Measurements from ENCODE around the gene GALNT6.

The GALNT6 gene

DNA sequence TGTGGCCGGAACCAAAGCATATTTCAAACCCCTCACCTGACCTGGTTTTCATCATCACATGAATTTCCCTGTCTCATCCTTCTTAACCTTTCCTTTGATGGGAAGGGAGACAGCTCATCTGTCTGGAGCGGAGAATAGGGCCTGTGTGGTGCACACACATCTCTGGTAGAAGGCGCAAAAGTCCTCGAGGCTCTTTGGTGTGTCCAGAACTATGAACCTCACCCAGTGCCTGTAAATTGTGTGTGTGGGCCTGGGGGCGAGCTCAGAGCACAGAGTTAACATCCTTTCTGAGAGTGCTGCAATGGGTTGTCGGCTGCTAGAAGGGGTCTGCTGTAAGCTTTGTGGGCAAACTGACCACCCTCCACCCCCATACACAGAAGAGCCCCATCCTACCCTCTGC, 749 bp downstream of the GALNT6 start:
- no peak overlapping the region for H3K4me3 ChIP-seq (ENCODE audit: low read depth in 1 of 2, low read length in 2 of 2)
- H3K27me3 ChIP-seq (ENCODE audit: control insufficient read depth in 1 of 2, insufficient read depth in 2 of 2, low read length in 2 of 2), result peaks cover 0 to 30% of the 10 kb centered on the region in 2 donors
- no peak overlapping the region for H3K9ac ChIP-seq (ENCODE audit: low read length)
- H3K27ac ChIP-seq (ENCODE audit: low read depth, low read length), result no peak overlapping the region
- peaks cover 4% of the 10 kb centered on the region for H3K4me1 ChIP-seq (ENCODE audit: insufficient read depth, low read length)
- H3K36me3 ChIP-seq (ENCODE audit: insufficient read depth, low read length), result no peaks in the 10 kb centered on the region
- no peaks in the 10 kb centered on the region for H3K9me3 ChIP-seq (ENCODE audit: low read length)

GRCh38 chr12:51389302-51389999, 1.8 kb downstream of the GALNT6 start:
- H3K4me1 ChIP-seq (ENCODE audit: insufficient read depth, low read length), result peaks cover 4% of the 10 kb centered on the region
- H3K9ac ChIP-seq (ENCODE audit: low read length), result no peak overlapping the region
- H3K36me3 ChIP-seq (ENCODE audit: insufficient read depth, low read length), result no peaks in the 10 kb centered on the region
- H3K27me3 ChIP-seq (ENCODE audit: control insufficient read depth in 1 of 2, insufficient read depth in 2 of 2, low read length in 2 of 2), result peaks cover 0 to 30% of the 10 kb centered on the region in 2 donors
- H3K27ac ChIP-seq (ENCODE audit: low read depth, low read length), result no peak overlapping the region
- no peaks in the 10 kb centered on the region for H3K9me3 ChIP-seq (ENCODE audit: low read length)
- no peak overlapping the region for H3K4me3 ChIP-seq (ENCODE audit: low read depth in 1 of 2, low read length in 2 of 2)

- no peak overlapping the region for H3K27ac ChIP-seq (ENCODE audit: low read depth, low read length)
- H3K27me3 ChIP-seq (ENCODE audit: control insufficient read depth in 1 of 2, insufficient read depth in 2 of 2, low read length in 2 of 2), result peaks cover 0 to 30% of the 10 kb centered on the region in 2 donors
- no peaks in the 10 kb centered on the region for H3K36me3 ChIP-seq (ENCODE audit: insufficient read depth, low read length)
- H3K4me3 ChIP-seq (ENCODE audit: low read depth in 1 of 2, low read length in 2 of 2), result no peak overlapping the region
- H3K9ac ChIP-seq (ENCODE audit: low read length), result no peak overlapping the region
- no peaks in the 10 kb centered on the region for H3K9me3 ChIP-seq (ENCODE audit: low read length)
- peaks cover 4% of the 10 kb centered on the region for H3K4me1 ChIP-seq (ENCODE audit: insufficient read depth, low read length)
Measured at GRCh38 chr12:51388846-51389245, 2.4 kb downstream of the GALNT6 start.

GRCh38 chr12:51388069-51388799, 3.0 kb downstream of the GALNT6 start:
- Histone ChIP-seq H3K36me3 (ENCODE audit: insufficient read depth, low read length) (no peaks in the 10 kb centered on the region), H3K27ac (ENCODE audit: low read depth, low read length) (no peak overlapping the region), H3K4me3 (ENCODE audit: low read depth in 1 of 2, low read length in 2 of 2) (no peak overlapping the region), H3K9ac (ENCODE audit: low read length) (no peak overlapping the region), H3K27me3 (ENCODE audit: control insufficient read depth in 1 of 2, insufficient read depth in 2 of 2, low read length in 2 of 2) (peaks cover 0 to 27% of the 10 kb centered on the region in 2 donors), H3K9me3 (ENCODE audit: low read length) (no peaks in the 10 kb centered on the region), H3K4me1 (ENCODE audit: insufficient read depth, low read length) (peaks cover 4% of the 10 kb centered on the region)

- H3K9me3 ChIP-seq (ENCODE audit: low read length), result no peaks in the 10 kb centered on the region
- no peaks in the 10 kb centered on the region for H3K4me1 ChIP-seq (ENCODE audit: insufficient read depth, low read length)
- H3K4me3 ChIP-seq (ENCODE audit: low read depth in 1 of 2, low read length in 2 of 2), result no peak overlapping the region
- peaks cover 0 to 9% of the 10 kb centered on the region in 2 donors for H3K27me3 ChIP-seq (ENCODE audit: control insufficient read depth in 1 of 2, insufficient read depth in 2 of 2, low read length in 2 of 2)
- H3K27ac ChIP-seq (ENCODE audit: low read depth, low read length), result no peak overlapping the region
- no peaks in the 10 kb centered on the region for H3K36me3 ChIP-seq (ENCODE audit: insufficient read depth, low read length)
- no peak overlapping the region for H3K9ac ChIP-seq (ENCODE audit: low read length)
Measured at GRCh38 chr12:51386351-51386750, 4.9 kb downstream of the GALNT6 start.

DNA sequence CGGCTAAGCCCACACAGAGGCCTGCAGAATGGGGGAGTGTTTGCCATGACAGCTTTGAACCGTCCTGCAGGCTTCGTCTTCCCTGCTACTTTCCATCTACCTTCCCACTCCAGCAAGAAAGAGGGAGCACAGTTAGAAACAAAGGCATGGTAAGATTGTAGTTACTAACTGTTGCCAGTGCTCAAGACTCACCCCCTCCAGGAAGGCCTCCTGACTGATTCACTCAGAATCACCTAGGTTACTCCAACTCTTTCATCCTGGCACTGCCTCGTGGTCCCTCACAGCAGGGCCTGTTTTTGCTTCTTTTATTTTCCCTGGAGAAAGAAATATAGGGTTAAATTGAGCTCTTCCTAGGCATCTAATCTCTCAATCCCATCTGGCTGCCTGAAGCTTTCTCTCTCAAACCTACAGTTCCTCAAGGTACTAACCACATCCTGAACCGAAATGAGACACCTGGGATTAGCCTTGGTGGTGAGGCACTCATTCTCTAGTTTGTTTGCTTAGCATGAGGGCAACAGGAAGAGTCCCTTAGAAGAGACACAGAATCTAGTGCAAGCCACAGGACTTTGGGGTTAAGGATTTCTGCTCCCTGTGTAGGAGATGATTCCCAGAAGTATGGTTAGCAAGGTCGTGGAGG, 7.8 kb downstream of the GALNT6 start:
- Histone ChIP-seq H3K4me3 (ENCODE audit: low read depth in 1 of 2, low read length in 2 of 2) (no peak overlapping the region), H3K9ac (ENCODE audit: low read length) (no peak overlapping the region)

GRCh38 chr12:51382173-51382572, 9.0 kb downstream of the GALNT6 start:
- Histone ChIP-seq H3K4me3 (ENCODE audit: low read depth in 1 of 2, low read length in 2 of 2) (no peak overlapping the region), H3K27me3 (ENCODE audit: control insufficient read depth in 1 of 2, insufficient read depth in 2 of 2, low read length in 2 of 2) (no peaks in the 10 kb centered on the region), H3K27ac (ENCODE audit: low read depth, low read length) (no peak overlapping the region), H3K36me3 (ENCODE audit: insufficient read depth, low read length) (no peaks in the 10 kb centered on the region), H3K9me3 (ENCODE audit: low read length) (no peaks in the 10 kb centered on the region), H3K9ac (ENCODE audit: low read length) (no peak overlapping the region), H3K4me1 (ENCODE audit: insufficient read depth, low read length) (no peaks in the 10 kb centered on the region)

More for the DNA sequence above, 7.8 kb downstream of the GALNT6 start:
- Histone ChIP-seq H3K4me1 (ENCODE audit: insufficient read depth, low read length) (no peaks in the 10 kb centered on the region), H3K27ac (ENCODE audit: low read depth, low read length) (no peak overlapping the region), H3K27me3 (ENCODE audit: control insufficient read depth in 1 of 2, insufficient read depth in 2 of 2, low read length in 2 of 2) (no peaks in the 10 kb centered on the region), H3K9me3 (ENCODE audit: low read length) (no peaks in the 10 kb centered on the region), H3K36me3 (ENCODE audit: insufficient read depth, low read length) (no peaks in the 10 kb centered on the region)

DNA sequence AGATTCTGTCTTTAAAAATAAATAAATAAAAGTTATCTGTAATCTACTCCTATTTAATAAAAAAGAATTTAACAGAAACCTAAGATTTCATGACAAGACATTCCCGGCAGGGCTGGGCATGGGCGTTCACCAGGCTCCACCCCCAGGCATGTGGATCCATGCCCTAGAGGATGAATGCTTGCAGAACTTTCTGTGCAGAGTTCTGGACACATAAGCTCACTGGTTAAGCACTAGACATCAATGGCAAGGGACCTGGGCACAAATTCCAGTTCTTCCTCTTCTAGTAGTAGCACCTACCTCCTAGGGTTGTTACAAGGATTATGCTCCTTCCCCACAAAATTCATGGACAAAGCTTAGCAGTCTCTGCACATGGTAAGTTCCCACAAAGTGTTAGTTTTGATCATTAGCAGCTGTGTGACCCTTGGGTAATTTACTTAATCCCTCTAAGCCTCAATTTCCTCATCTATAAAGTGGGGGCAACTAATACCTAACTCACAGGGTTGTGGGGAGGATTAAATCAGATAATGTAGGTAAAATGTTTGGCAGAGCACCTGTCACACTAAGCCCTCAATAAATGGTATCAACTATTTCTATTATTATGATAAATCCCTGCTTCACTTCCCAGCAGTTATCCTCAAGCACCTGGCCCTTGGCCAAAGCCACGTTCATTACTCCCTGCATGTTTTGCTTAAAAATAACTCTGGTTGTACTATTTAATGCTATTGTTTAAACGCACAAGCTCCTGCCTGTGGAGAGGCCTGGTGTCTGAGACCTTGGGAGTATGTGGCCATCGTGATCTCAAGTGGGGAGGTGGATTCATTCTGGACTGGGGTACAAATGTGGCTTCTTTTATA, 9.8 kb downstream of the GALNT6 start:
- Histone ChIP-seq H3K4me1 (ENCODE audit: insufficient read depth, low read length) (no peaks in the 10 kb centered on the region), H3K9me3 (ENCODE audit: low read length) (no peaks in the 10 kb centered on the region), H3K36me3 (ENCODE audit: insufficient read depth, low read length) (no peaks in the 10 kb centered on the region), H3K27ac (ENCODE audit: low read depth, low read length) (no peak overlapping the region), H3K4me3 (ENCODE audit: low read depth in 1 of 2, low read length in 2 of 2) (no peak overlapping the region), H3K9ac (ENCODE audit: low read length) (no peak overlapping the region), H3K27me3 (ENCODE audit: control insufficient read depth in 1 of 2, insufficient read depth in 2 of 2, low read length in 2 of 2) (no peaks in the 10 kb centered on the region)

DNA sequence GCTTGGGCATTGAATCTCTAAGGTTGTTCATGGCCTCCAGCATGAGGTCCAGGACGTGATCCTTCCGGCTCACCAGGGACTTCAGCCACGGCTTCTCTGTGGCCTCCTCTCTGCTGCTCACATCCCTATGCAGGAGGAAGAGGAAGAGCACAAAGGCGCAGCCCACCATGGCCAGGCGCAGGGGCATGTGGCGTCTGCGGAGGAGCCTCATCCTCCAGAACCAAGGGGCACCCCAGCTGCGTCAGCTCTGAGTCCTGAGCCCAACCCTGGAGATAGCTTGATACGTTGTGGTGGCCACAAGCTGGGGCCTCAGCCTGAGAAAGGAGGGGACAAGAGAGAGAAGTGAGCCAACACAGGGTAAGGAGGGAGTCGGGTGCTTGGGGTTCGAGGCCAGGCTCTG, 11.6 kb downstream of the GALNT6 start:
- H3K9me3 ChIP-seq (ENCODE audit: low read length), result no peaks in the 10 kb centered on the region
- no peaks in the 10 kb centered on the region for H3K4me1 ChIP-seq (ENCODE audit: insufficient read depth, low read length)
- no peak overlapping the region for H3K9ac ChIP-seq (ENCODE audit: low read length)
- no peak overlapping the region for H3K27ac ChIP-seq (ENCODE audit: low read depth, low read length)
- H3K4me3 ChIP-seq (ENCODE audit: low read depth in 1 of 2, low read length in 2 of 2), result no peak overlapping the region
- no peaks in the 10 kb centered on the region for H3K36me3 ChIP-seq (ENCODE audit: insufficient read depth, low read length)
- H3K27me3 ChIP-seq (ENCODE audit: control insufficient read depth in 1 of 2, insufficient read depth in 2 of 2, low read length in 2 of 2), result no peaks in the 10 kb centered on the region

DNA sequence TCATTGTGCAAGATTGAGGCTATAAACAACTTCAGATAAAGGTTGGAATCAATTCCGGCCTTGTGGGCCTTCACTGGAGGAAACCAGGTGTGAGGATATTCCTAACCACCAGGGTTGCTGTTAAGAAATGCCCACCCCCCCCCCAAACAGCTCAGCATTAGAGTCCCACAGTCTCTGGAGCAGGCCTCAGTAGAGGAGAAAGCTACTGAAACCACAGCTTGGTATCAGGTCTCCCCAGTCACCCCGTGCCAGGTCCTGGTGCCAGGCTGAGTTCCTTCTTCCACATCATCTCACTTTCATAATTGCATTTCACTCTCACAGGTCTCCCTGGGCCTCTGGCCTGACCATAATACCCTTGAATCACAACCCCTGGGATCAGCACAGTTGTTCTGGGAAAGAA, 12.5 kb downstream of the GALNT6 start:
- Histone ChIP-seq H3K9me3 (ENCODE audit: low read length) (no peaks in the 10 kb centered on the region), H3K9ac (ENCODE audit: low read length) (no peak overlapping the region), H3K4me1 (ENCODE audit: insufficient read depth, low read length) (no peaks in the 10 kb centered on the region), H3K36me3 (ENCODE audit: insufficient read depth, low read length) (no peaks in the 10 kb centered on the region), H3K27me3 (ENCODE audit: control insufficient read depth in 1 of 2, insufficient read depth in 2 of 2, low read length in 2 of 2) (no peaks in the 10 kb centered on the region), H3K27ac (ENCODE audit: low read depth, low read length) (no peak overlapping the region), H3K4me3 (ENCODE audit: low read depth in 1 of 2, low read length in 2 of 2) (no peak overlapping the region)

All from muscle layer of colon (tissue), 2 donors.